ENCODE data around the gene ERCC4.

ERCC4 gene

DNA sequence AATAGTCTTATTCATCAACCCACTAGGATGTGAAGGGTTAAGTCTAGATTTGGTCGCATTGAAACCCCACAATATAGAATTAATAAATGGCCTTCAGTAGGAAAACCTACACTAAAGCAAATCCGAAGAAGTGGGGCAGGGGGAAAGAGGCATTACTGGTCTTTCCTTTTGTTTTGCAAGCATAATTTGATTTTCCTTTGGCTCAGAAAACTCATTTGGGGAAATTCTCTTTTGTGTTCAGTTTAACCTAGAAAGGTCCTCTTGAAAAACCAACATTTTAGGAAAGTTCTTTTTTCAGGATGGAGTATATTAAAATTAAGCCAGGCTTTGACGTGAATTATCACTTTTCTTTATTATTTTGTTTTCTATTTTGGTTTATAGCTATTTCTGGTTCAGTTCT is 31.7 kb downstream of the ERCC4 start:
- no peak for FAIRE-seq

DNA sequence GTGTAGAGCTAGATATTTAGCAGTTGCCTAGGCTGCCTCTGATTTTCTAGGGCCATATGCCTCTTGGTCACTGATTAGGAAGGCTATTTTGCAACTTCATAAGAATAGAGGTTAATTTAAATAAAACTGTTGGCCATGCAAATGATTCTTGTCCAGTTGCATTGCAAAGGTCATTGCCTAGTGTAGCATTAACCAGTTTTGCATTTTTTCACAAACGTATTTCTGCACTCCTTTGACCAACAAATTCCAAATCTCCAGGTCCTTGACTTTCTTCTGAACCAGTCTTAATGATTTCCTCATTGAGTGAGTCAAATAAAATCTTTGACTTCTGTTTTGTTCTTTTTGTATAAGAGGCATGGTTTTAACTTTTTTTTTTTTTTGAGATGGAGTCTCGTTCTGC is 33.5 kb downstream of the ERCC4 start:
- no peak for FAIRE-seq

GRCh38 chr16:13956635-13957196 is 36.8 kb downstream of the ERCC4 start:
- FAIRE-seq: no peak

DNA sequence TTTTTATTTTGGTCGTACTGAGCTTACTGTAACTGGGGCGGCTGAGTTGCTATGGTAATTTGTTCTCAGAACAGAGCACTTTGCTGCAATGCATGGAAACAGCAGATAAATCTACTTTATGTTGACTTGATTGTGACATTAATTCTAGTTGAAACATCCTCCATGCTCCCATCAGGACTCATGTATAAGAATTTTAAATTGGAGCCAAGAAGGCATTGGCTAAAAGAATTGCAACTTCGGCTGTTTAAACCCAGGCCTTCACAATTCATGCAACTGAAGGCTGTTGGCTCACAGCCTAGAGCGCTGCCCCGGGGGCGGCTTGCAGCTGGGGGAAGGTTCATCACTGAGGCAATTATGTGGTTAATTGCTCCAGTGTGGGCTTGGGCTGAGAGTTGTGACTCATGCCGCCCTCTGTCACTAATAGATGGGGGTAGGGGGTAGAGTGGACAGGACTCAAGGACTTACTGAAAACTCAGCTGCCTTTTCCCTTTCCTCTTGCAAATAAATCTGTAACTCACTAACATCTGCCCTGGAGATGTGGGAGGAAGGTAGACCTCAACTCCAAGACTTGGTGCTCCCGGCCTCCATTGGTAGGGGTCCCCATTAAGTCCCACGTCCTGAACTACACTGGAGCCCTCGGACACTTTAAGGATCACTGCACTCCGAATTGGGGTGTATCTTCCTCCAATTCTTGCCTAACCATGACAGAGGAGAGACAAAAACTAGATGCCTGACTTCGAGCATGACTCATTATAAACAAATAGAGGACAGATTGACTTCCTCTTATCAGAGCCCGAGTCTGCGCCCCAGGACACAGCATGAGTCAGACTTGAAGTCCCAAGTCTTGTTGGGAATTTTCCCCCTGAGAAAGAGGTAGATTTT is 37.5 kb downstream of the ERCC4 start:
- no peak for FAIRE-seq

GRCh38 chr16:13958474-13958873 is 38.5 kb downstream of the ERCC4 start:
- no peak for FAIRE-seq

- no peak for FAIRE-seq
These were observed 39.7 kb downstream of the ERCC4 start for GRCh38 chr16:13959626-13960025.

- FAIRE-seq: no peak
These were observed 41.3 kb downstream of the ERCC4 start for GRCh38 chr16:13961099-13961811.

DNA sequence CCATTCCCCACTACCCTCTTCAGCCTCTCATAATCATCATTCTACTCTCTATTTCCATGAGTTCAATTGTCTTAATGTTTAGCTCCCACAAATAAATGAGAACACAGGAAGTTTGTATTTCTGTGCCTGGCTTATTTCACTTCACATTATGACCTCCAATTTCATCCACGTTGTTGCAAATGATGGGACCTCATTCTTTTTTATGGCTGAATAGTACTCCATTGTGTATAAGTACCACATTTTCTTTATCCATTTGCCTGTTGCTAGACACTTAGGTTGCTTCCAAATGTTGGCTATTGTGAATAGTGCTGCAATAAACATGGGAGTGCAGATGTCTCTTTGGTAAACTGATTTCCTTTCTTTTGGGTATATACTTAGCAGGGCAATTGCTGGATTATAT is 42.3 kb downstream of the ERCC4 start:
- FAIRE-seq: no peak

GRCh38 chr16:13968835-13969234 is 48.9 kb downstream of the ERCC4 start:
- no peak for FAIRE-seq

DNA sequence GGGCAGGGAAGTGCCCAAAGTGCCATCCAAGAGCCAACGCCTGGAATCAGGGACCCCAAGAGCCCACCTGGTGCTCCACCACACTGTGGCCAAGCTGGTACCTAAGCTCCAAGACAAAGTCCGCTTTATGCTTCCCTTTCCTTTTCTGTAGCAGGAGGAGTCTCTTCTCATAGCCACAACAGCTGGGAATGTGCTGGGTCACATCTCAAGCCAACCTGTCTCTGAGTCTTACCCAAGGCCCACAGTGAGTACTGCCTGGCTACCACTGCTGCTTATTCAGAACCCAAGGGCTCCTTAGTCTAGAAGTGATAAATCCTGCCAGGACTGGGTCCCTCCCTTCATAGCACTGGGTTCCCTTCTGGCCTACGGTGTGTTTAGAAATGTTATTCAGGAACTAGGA is 49.8 kb downstream of the ERCC4 start:
- no peak for FAIRE-seq

GRCh38 chr16:13970708-13971422 is 50.9 kb downstream of the ERCC4 start:
- FAIRE-seq: no peak

DNA sequence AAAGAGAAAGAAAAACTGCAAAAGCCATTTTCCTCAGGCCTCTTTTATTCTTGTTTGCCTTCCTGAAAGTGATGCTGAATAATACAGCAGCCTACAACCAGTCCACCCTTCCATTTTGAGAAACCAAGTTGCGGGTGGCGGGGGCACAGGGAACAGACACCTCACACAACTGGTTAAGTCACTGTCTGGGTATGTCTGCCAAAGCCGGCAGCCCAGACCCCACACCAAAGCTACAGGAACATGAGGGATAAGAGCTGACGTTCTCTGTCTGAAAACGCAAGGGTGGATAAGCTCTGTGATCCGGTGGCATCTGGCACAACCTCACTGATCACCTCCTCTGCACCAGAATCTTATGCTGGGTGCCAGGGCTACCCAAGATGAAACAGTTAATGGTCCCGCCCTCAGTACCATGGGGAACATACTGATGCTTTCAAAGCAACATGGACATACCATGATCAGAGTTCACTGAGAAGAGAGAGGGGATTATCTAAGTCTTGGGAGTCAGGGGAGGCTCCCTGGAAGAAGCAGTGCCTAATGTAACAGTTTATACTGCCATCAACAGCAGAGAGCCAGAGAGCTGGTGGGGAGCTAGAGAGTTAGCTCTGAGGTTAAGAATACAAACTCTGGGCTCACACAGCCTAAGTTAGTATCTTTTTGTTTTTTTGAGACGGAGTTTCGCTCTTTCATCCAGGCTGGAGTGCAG is 53.5 kb downstream of the ERCC4 start:
- FAIRE-seq: no peak

GRCh38 chr16:13977177-13977576 is 57.2 kb downstream of the ERCC4 start:
- FAIRE-seq: no peak

GRCh38 chr16:13982451-13982850 is 62.5 kb downstream of the ERCC4 start:
- no peak for FAIRE-seq

GRCh38 chr16:13983625-13984024 is 63.7 kb downstream of the ERCC4 start:
- no peak for FAIRE-seq

DNA sequence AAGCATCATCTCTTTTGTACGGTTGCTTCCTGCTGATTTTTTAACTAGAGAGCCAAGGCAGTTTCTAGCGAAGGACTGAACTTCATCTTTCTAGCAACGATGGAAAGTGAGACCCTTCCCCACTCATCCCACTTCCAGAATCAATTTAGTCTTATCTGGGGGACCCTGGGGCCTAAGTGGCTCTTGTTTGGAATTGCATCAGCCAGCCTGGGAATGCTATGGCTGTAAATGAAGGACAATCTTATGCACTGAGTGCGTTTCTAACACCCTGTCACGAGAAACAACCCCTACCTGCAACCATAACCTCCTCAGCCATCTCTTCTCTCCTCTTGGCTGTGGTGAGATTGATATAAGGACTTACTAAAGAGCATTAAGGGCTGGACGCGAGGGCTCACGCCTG is 64.8 kb downstream of the ERCC4 start:
- no peak for FAIRE-seq

DNA sequence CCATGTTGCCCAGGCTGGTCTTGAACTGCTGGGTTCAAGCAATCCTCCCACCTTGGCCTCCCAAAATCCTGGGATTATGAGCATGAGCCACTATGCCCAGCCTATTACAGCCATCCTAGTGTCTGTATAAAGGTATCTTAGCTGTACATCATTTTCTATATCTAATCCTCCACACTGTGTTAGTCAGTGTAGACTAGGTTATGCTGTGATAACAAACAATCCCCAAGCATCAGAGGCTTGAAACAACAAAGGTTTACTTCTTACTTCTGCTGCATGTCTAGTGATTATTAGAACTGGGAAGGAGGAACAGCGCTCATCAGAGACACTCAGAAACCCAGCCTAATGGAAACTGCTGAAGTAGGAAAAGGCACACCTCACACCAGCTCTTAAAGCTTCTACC is 68.1 kb downstream of the ERCC4 start:
- no peak for FAIRE-seq

GRCh38 chr16:13992322-13992721 is 72.4 kb downstream of the ERCC4 start:
- FAIRE-seq: no peak

- FAIRE-seq: no peak
These were observed 73.0 kb downstream of the ERCC4 start for GRCh38 chr16:13992976-13993375.

- FAIRE-seq: no peak
These were observed 74.5 kb downstream of the ERCC4 start for GRCh38 chr16:13994239-13995106.

DNA sequence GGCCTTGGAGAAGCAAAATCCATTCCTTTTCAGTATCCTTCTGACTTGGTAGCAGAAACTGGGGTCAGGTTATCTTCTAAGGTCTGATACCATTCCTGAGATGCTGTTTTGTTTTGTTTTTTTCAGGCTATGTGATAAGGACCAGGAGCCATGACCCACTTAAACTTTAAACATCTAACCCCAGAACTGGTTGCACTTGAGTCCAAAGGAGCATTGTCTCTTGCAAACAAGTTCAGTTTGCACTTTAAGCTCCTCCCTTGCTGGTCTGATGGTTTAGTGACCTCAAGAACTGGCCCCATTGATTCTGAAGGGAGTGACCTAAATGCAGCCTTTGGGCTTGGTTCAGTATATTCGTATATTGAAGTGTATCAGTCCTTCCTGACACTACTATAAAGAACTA is 75.2 kb downstream of the ERCC4 start:
- no peak for FAIRE-seq

All from colon (tissue), 2 donors.